NCI-H345 (cell line): ENCODE measurements around the gene ADPRS.

Source experiments
- DNase-seq: peaks from one replicate; lab custom pipeline; 2025; lab: John Stamatoyannopoulos, UW

Gene ADPRS

DNA sequence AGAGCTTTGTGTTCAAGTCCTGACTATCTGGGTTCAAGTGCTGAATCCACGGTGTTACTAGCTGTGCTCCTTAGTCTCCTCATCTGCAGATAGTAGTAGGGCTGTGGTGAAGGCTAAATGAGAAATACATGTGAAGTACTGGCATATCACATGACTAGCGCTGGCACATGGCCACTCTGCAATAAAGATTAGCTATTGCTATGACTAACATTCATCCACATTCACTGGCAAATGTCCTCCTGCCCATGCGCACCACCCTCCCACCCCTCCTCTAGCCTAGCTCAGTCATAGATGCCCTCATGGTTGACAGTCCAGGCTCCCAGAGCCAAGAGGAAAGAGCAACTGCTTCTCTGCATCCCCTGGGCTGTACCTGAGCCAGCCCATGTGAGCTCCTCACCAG is 44.8 kb downstream of the ADPRS start:
- no peak for DNase-seq

DNA sequence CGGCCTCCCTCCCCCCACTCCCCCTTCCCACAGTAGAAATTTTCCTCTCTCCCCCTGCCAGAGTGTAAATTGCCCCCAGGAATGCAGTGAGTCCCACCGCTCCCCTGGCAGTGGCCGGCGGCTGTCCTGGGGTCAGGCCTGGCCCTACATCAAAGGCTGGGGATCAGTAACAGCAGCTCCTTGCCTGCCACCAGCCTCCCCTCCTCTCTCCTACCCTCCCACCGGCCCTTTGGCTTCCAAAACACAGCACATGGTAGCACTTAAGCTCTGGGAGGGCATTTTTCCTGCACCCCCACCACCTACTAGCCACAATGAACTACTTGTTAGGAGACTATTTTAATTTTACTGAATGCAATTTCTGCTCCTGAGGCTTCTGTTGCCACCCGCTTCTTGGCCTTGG is 45.3 kb downstream of the ADPRS start:
- no peak for DNase-seq

- DNase-seq, result peak; percentile 17
Measured at GRCh38 chr1:36134505-36135329, 46.0 kb downstream of the ADPRS start.

- no peak for DNase-seq
Measured at GRCh38 chr1:36135330-36135667, 46.6 kb downstream of the ADPRS start.

DNA sequence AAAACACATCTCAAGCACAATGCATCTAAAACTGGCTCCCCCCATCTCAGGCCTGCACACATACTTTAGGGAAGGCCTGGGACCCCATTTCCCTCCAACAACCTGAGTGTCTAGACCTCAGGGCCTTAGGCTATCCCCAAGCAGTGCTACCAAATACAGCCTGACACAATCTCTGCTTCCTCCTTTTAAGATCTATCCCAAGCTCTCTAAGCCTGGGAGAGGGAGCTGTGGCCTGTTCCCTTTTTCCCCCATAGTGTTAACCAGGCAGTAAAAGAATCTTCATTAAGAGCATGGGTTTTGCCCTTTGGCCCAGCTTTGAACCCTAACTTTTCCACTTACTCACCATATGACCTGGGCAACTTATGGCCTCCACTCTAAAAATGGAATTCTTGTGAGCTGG is 47.1 kb downstream of the ADPRS start:
- DNase-seq, result no peak

DNA sequence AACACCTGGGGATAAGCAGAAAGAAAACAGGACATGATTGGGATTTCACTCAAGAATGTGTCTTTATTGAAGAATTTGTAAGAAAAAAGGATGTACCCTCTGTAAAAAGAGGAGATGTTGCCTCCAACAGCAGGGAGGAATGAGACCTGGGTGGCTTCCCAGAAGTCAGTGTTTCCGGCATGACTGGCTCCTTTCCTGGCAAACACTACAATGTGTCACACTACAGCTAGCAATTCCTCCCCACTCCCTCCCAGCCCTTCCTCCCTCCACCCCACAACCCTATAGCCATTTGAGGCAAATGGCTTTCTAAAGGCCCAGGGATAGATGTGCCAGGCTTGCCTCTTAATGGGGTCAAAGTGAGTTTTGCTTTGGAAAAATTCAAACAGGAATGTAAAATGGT is 47.8 kb downstream of the ADPRS start:
- no peak for DNase-seq

GRCh38 chr1:36137226-36137625 is 48.5 kb downstream of the ADPRS start:
- no peak for DNase-seq

DNA sequence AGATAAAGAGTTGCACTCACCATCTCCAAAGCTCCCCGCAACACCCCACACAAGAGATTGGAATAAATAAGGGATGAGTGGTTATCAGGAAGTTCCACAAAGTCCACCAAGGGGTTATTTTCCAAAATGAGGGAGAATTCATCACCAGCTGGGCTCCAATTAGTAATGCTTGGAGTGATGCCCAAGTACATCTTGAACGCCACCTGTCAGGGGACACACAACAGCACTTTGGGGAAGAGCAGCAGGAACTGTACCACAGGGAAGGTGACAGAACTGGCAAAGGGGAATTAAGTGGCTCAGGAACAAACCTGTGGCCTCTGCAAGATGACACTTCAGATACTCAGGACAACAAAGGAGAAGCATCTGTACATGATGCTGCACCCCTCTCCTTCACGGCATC is 49.1 kb downstream of the ADPRS start:
- DNase-seq, result peak; percentile 58

DNA sequence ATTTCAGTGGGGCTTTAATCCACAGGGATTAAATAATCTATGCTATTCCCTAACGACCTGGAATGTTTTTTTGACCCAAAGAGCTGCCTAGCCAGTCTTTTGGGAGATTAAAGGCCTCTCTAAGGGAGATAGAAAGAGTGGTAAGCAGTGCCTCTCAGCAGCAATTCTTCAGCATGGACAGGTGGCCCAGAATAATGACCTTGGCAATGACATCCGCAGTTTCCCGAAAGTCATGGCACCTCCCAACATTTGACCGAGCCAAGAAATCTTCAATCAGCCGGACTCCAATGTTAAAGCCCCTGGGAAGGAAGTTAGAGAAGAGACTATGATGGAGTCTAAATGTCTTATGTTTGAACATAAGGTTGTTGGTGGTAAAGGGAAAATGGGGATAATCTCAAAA is 50.8 kb downstream of the ADPRS start:
- no peak for DNase-seq

DNA sequence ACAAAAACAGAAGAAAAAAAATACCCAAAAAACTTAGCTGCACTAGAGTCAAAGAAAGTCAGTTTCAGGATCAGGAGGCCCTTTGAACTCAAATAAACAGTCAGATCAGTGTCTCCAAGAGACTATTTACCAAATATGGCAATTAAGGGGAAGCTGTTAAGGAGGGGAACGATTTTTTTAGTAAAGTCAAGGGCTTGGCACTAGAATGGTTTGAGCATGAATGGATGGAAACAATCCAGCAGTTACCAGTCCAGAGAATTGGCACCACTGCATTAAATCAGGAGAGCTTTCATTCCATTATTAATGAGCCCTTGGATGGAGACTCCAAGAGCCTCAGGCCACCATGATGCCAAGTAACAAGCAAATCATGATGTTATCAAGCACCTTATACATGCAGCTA is 53.4 kb downstream of the ADPRS start:
- no peak for DNase-seq

DNA sequence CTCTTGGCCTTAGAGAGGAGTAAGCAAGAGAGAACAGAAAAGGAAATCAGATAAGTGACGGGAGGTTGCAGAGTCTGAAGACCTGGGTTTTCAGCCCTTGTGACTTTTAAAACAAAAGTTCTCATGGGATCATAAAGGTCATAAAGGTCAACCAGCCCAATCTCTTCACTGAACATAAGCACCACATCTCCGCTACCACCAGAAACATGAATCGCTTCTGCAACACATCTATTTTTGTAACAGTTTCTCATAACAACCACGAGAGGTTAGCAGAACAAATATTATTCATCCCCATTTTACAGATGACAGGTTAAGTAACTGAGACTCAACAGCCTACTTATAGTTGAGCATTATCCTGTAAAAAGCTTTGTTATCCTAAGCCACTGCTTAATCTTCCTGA is 54.7 kb downstream of the ADPRS start:
- no peak for DNase-seq
